ENCODE results near the gene MAPK1. TPM values are rescaled to one million over a fixed set of nuclear protein-coding genes. Genes with fewer than 3 reads are reported as not detected.
"Not testable (repeated sequence)": the region's sequence is repeated elsewhere in the genome, so short reads cannot be mapped to it uniquely, and the experiment has no call there.

Gene MAPK1
- total and polyA plus RNA-seq, 7 donors, result 11.0 to 101 (median 78.3) TPM

- TF ChIP-seq CTCF (IDR thresholded peaks at IDR 0.05), result no peak
- no peaks in the 10 kb centered on the region for H3K27me3 ChIP-seq (ENCODE audit: insufficient read depth in 3 of 3, low read length in 2 of 3)
- no peaks in the 10 kb centered on the region for H3K36me3 ChIP-seq (ENCODE audit: insufficient read depth in 1 of 2, low read depth in 1 of 2)
- H3K9me3 ChIP-seq, result no peaks in the 10 kb centered on the region
- H3K4me1 ChIP-seq, result no peaks in the 10 kb centered on the region
- H3K27ac ChIP-seq, result no peak overlapping the region
- no peak overlapping the region for H3K4me3 ChIP-seq
- ATAC-seq (no peak), DNase-seq (peak in 1 of 2 donors; percentile 1)
- WGBS, 3 donors, result 90 to 96% (median 95%) methylated on average over 2 of the region's 2 CpGs
- intact Hi-C loops (cut with DNase I), result no loop called here
Measured at GRCh38 chr22:21909871-21910270, 42.4 kb upstream of the MAPK1 start.

- Histone ChIP-seq H3K27ac (no peak overlapping the region), H3K4me1 (no peaks in the 10 kb centered on the region), H3K4me3 (no peak overlapping the region), H3K9me3 (no peaks in the 10 kb centered on the region), H3K27me3 (ENCODE audit: insufficient read depth in 3 of 3, low read length in 2 of 3) (no peaks in the 10 kb centered on the region), H3K36me3 (ENCODE audit: insufficient read depth in 1 of 2, low read depth in 1 of 2) (no peaks in the 10 kb centered on the region)
- intact Hi-C loops (cut with DNase I), result no loop called here
- TF ChIP-seq CTCF (IDR thresholded peaks at IDR 0.05), result no peak
- ATAC-seq (no peak), DNase-seq (peak in 1 of 2 donors; percentile 3)
- WGBS, 3 donors, result 88 to 93% (median 93%) methylated on average over 7 of the region's 7 CpGs
Measured at GRCh38 chr22:21907638-21908522, 40.4 kb upstream of the MAPK1 start.

- H3K4me1 ChIP-seq; ATAC-seq; H3K27ac ChIP-seq; H3K9me3 ChIP-seq; H3K36me3 ChIP-seq (ENCODE audit: insufficient read depth in 1 of 2, low read depth in 1 of 2); intact Hi-C loops (cut with DNase I); DNase-seq; H3K4me3 ChIP-seq; H3K27me3 ChIP-seq (ENCODE audit: insufficient read depth in 3 of 3, low read length in 2 of 3): not testable (repeated sequence)
- WGBS, 3 donors, result 96 to 99% (median 97%) methylated on average over 7 to 11 of the region's 11 CpGs
Measured at GRCh38 chr22:21905234-21905633, 37.8 kb upstream of the MAPK1 start.

GRCh38 chr22:21904250-21904789 is 36.9 kb upstream of the MAPK1 start:
- Histone ChIP-seq H3K9me3 (no peaks in the 10 kb centered on the region), H3K27me3 (ENCODE audit: insufficient read depth in 3 of 3, low read length in 2 of 3) (no peaks in the 10 kb centered on the region), H3K4me3 (no peak overlapping the region), H3K4me1 (no peaks in the 10 kb centered on the region), H3K27ac (no peak overlapping the region), H3K36me3 (ENCODE audit: insufficient read depth in 1 of 2, low read depth in 1 of 2) (no peaks in the 10 kb centered on the region)
- TF ChIP-seq CTCF (IDR thresholded peaks at IDR 0.05), result no peak
- intact Hi-C loops (cut with DNase I), result no loop called here
- ATAC-seq, result no peak
- WGBS, 3 donors, result 95 to 98% (median 98%) methylated on average over 4 of the region's 4 CpGs
- peak in 1 of 2 donors; percentile 5 for DNase-seq

- H3K36me3 ChIP-seq (ENCODE audit: insufficient read depth in 1 of 2, low read depth in 1 of 2), result no peaks in the 10 kb centered on the region
- no peaks in the 10 kb centered on the region for H3K9me3 ChIP-seq
- no peaks in the 10 kb centered on the region for H3K4me1 ChIP-seq
- no peaks in the 10 kb centered on the region for H3K27me3 ChIP-seq (ENCODE audit: insufficient read depth in 3 of 3, low read length in 2 of 3)
- 83 to 93% (median 87%) methylated on average over 4 of the region's 4 CpGs for WGBS, 3 donors
- TF ChIP-seq CTCF (IDR thresholded peaks at IDR 0.05), result no peak
- intact Hi-C loops (cut with DNase I), result no loop called here
- no peak for ATAC-seq
- no peak overlapping the region for H3K27ac ChIP-seq
- H3K4me3 ChIP-seq, result no peak overlapping the region
- no peak for DNase-seq
Measured at GRCh38 chr22:21903283-21903682, 35.8 kb upstream of the MAPK1 start.
